ENCODE measurements around the gene OSBPL1A.

DNA sequence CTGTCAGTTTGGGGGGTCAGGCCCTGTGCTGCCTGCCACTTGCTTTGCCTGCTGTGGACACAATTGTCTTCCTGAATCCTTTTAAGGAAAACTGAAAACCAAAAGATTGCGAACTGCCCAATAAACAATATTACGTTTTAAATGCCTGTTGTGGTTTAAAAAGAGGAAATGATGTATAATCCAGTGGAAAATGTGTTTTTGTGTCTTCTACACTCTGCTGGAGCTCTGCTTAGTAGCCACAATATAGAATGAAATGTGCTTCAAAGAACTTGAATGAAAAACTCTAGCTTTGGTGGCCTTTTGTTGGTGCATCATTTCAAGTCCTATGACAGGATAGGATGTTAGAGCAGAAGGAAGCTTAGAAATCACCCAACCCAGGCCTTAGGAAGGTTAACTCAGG lies 282.0 kb downstream of the OSBPL1A start:
- TF ChIP-seq, protein P1, sequence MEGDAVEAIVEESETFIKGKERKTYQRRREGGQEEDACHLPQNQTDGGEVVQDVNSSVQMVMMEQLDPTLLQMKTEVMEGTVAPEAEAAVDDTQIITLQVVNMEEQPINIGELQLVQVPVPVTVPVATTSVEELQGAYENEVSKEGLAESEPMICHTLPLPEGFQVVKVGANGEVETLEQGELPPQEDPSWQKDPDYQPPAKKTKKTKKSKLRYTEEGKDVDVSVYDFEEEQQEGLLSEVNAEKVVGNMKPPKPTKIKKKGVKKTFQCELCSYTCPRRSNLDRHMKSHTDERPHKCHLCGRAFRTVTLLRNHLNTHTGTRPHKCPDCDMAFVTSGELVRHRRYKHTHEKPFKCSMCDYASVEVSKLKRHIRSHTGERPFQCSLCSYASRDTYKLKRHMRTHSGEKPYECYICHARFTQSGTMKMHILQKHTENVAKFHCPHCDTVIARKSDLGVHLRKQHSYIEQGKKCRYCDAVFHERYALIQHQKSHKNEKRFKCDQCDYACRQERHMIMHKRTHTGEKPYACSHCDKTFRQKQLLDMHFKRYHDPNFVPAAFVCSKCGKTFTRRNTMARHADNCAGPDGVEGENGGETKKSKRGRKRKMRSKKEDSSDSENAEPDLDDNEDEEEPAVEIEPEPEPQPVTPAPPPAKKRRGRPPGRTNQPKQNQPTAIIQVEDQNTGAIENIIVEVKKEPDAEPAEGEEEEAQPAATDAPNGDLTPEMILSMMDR (IDR thresholded peaks at IDR 0.05 in 4 of 5, conservative IDR thresholded peaks at IDR 0.05 in 1 of 5), result no peak
- TF ChIP-seq POLR2A (IDR thresholded peaks at IDR 0.05), result no peak
